SH-SY5Y (cell line): ENCODE measurements around the gene PARD6A.

Source experiments
- GATA2 ChIP-seq: IDR thresholded peaks from 2 replicates; pipeline ENCODE4 v1.6.1; 2011; ENCODE audit warnings: mild to moderate bottlenecking, low read depth, low read length
- GATA3 ChIP-seq: IDR thresholded peaks from 2 replicates; pipeline ENCODE4 v1.6.1; 2011; ENCODE audit warnings: low read depth, mild to moderate bottlenecking, low read length, moderate library complexity

GRCh38 chr16:67709050-67709449 is 48.3 kb downstream of the PARD6A start:
- TF ChIP-seq GATA3 (no peak), GATA2 (no peak)
